Upper lobe of left lung (tissue), 4 donors: ENCODE data around the gene CRX.

ENCODE experiments used
- CTCF ChIP-seq, 6 experiments: fragments of 450-650 bp in 4 of 6; fragments of 200-600 bp in 2 of 6; sonication (generic) in 2 of 6; IDR thresholded peaks; one replicate each; pipeline ENCODE4 v1.5.1; 2016 to 2019; ENCODE audit warnings: antibody characterized with exemption in 6 of 6
- EP300 ChIP-seq, 4 donors: sonication (generic); formaldehyde crosslinking; IDR thresholded peaks; one replicate each; pipeline ENCODE4 v1.5.1; 2017; ENCODE audit warnings: antibody characterized with exemption in 4 of 4, control low read depth in 2 of 4
- POLR2AphosphoS5 ChIP-seq, 2 donors: sonication (generic); formaldehyde crosslinking; IDR thresholded peaks; one replicate each; pipeline ENCODE4 v1.5.1; 2017; ENCODE audit warnings: antibody characterized with exemption in 2 of 2

- no peak for TF ChIP-seq CTCF (IDR thresholded peaks at IDR 0.05)
- TF ChIP-seq POLR2AphosphoS5 (IDR thresholded peaks at IDR 0.05): no peak
- TF ChIP-seq EP300 (IDR thresholded peaks at IDR 0.05): no peak
These were observed 27.2 kb upstream of the CRX start for GRCh38 chr19:47794526-47794925.
